Left forelimb (tissue), 1 donor: ENCODE measurements around the gene TMEM121B.

ENCODE experiments used
- DNase-seq: peaks from one replicate; pipeline ENCODE4 v3.0.0-alpha.2; 2018; ENCODE audit warnings: low spot score

Gene TMEM121B

DNA sequence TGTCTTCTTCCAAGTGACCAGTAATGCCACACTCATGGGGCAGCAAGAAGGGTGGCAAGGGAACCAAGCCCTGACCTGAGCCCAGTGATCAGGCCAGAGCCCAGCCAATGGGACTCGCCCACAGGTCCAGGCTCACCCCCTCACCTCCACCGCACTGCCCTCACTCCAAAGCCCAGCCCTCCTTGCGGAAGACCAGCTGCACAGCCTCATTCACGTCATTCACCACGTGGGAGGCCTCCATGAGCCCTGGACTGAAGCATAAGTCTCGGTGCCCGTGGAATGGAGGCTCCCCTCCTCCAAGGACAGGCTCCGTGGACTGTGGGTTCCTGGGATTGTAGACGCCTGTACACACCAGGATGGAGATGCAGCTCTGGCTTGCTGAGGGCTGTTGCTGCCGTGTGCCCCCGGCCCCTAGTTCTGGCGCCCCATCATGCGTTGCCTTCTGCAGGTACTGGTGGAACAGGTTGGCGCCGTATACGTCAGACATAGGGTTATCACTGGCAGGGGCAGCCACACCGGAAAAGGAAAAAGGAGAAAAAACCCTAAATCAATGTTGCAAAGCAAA is 16.8 kb upstream of the TMEM121B start:
- no peak for DNase-seq

DNA sequence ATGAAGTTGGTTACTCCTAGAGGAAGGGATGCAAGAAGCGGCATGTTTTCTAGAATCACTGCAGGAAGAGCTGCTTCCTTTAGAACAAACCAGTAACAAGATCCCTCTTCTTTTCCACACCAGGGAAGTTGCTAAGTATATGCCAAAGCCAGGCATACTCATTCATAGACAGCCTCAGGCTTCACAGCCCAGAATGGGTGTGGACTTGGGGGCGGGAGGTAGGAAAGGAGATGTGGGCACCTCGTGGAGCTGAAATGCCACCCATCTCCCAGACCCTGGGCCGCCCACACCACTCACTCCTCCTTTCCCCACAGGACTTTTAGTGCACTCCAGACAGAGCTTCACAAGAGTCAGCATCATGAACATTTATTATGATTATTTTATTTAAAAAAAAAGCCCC is 16.0 kb upstream of the TMEM121B start:
- DNase-seq: no peak

DNA sequence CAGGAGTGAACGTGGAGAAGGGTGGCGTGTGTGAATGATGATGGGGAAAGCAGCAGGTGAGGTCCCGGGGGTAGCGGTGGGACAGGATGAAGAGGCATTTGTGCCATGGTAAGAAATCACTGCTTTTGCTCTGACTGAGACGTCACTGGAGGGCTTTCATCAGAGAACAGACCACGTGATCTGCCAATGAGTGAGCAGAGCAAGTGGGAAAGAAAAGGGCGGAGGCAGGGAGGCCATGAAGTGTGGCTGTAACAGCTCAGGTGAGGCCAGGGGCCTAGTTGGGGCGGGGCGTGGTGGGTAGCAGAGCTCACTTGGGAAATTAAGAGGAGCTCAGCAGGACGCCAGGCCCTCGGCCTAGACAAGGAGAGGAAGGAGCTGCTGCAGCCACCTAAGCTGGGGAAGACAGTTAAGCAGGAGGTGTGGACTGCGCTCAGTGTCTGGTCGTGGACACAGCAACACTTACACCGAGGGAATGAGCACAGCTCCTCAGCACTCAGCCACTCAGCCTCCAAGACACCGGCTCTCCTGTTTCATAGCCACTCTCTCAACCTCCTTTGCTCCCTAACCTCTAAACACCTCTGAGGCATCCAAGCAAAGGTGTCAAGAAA is 14.1 kb upstream of the TMEM121B start:
- no peak for DNase-seq

DNA sequence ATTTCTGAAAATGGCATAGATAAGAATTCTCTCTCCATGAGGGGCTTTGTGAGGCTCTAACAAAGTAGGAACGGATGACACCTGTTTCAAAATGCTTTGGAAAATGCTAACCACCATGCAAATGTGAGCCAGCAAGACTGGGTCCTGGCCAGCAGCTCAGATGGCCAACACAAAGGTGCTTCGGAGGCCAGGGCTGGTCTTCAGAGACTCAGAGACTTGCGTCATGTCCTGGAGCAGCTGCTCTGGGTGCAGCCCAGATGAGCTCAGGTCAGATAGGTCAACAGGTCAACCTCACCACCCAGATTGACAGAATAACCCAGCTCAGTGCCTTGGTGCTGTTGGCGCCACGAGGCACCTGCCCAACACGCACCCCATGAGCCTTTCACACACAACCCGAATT is 12.0 kb upstream of the TMEM121B start:
- no peak for DNase-seq

DNA sequence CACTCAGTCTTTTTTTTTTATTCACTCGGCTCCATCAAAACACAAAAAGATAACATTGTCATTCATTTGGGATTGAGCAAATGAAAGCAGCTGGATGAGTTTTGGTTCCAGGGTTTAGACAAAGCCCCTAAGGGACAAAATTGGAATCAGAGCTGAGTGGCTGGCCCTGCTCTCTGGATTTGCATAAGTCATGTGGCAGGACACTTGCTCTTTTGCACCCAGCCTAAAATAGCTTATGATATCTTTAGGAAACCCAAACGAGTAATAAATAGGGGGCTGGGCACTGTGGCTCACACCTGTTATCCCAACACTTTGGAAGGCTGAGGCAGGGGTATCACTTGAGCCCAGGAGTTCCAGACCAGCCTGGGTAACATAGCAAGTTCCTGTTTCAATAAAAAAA is 11.0 kb upstream of the TMEM121B start:
- DNase-seq: no peak

DNA sequence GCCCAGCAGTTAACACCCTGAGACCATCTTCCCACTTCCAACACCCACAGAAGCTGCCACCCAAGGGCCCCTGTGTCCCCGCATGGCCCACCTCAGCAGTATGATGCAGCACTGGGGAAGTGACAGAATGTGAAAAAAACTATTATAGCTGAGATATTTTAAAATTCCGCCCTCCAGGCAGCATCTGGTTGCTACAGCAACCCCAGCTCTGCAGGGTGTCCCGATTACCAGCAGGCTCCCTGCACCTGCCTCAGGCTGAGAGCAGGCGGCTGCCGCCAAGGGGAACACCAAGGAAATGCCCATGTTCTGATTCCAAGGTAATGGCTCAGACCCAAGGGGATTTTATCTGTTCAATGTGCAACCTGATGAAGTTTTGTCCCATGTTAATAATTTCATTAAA is 10.5 kb upstream of the TMEM121B start:
- DNase-seq: no peak

DNA sequence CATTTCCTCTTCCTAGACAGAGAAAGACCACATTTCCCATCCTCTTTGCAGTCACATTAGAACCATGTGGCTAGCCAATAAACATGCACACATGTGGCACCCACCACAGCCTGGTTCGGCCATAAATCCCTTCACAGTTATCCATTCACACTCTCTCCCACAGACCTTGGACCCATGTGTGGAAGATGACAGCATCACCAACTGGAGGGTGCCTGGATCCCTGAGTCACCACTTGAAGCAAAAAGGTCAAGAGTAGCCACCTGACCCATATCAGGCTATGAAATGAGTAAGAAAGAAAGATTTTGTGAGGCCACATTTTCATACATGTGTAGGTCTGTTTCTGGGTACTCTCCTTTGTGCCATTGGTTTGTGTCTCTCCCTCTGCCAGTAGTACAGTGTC is 9.0 kb upstream of the TMEM121B start:
- no peak for DNase-seq

DNA sequence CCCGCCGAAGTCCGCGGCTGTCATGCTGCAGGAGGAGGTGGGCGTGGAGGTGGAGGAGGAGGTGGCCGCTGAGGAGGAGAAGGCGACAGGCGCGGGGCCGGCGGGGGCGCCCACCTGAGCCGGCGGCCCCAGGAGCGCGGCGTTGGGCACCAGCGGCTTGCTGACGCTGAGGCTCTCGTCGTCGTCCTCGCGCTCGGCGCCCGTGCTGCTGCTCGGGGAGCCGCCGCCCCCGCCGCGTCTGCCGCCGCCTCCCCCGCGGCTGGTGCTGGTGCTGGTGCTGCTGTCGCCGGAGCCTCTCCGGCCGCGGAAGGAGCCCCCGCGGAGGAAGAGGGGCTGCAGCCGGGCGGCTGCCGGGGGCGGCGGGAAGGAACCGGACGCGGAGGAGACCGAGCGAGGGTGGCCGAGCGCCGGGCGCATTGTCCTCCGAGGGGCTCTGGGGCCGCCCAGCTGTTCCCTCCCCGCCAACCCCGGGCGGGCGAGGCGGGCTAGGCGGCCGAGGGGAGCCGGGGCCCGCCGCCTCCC is 388 bp downstream of the TMEM121B start:
- DNase-seq: no peak

DNA sequence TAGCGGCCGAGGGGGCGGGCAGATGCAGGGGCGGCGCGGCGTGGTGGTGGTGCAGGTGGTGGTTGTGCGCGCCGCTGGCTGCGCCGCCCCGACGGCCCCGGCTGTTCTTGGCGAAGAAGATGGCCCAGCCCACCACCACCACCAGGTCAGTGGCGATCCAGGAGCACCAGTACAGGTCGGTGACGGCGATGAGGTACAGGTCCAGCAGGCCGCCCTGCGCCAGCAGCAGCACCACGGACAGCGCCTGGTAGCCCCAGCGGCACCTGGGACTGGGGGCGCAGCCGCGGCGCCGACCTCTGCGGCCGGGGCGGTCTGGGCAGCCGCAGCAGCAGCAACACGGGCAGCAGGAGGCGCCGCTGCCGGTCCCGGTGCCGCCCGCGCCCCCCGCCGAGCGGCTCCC is 879 bp downstream of the TMEM121B start:
- peak; percentile 81 for DNase-seq

DNA sequence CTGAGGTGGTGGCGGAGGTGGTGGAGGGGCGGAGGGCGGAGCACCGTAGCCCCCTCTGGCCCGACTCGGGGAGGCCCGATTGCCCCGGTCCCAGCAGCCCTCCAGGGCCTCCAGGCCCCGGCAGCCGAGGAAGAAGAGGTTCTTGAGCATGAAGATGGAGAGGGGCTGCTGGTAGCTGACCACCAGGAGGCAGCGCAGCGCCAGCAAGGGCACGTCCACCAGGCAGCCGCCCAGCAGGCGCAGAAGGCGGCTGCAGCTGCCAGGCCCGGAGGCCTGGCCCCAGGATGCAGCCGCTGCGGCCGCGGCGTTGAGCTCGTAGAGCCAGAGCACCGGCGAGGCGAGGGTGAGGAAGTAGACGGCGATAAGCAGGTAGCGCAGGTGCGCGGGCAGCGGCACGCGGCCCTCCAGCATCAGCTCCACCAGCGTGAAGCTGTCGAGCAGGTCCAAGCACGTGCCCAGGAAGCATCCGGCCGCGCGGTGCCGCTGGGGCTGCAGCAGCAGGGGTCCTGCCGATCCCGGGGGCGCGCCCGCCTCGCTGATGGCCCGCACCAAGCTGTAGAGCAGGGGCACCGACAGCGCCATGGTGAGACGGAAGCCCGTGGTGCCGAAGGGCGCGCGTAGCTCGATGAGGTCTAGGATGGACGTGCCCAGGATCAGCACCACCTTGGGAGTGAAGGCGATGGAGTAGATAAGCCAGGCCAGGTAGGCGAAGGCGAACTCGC is 1.5 kb downstream of the TMEM121B start:
- DNase-seq: no peak

DNA sequence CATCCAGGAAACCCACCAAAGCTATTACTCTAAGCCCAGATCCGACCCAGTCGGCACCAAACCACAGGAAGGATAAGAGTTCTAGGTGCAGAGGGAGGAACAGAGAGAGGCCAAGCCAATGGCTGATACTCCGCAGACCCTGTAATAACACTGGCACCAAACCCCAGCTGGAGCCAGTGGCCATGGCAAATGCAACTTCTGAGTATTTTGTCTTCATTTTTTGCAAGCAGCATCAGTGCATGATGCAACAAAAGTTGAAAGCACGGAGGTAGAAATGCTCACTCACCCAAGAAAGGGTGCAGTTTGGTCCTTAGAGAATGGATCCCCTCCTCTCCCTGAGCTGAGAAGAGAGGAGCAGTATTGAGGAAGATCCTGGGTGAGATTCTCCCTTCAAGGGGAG is 2.8 kb downstream of the TMEM121B start:
- no peak for DNase-seq

DNA sequence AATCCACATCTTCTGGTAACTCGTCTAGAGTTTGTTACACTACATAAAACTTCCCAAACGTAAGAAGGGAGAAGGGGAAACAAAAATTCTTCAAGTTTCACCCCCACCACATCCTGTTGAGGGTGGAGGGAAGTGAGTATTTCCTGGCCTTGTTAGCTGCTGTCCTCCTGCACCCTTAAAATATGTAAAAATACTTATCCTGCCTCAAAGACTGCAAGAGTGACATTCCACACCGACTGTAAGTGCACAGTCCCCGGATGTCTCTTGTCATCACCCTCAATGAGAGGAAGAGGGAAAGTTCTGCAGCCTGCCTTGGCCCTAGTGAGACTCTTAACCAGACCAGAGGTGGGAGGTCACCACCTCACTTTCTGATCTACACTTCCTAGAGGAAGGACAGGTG is 3.3 kb downstream of the TMEM121B start:
- DNase-seq: no peak

DNA sequence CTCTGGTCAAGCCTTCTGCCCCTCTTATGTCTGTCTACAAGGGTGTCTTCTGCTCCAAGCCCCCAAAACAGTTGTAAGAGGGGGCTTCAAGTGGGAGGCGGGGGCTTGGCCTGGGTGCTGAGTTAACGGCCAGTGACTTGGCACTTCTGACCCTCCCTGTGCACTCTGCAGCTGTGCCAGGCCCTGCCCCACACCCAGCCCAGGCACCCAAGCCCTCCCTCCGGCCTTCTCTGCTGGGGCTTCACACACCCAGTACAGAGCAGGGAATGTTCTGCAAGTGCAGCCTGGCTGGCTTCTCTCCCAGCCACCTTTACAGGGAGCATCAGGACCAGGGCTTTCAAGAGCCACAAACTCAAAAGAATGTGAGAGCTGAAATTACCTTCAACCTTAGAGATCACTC is 3.8 kb downstream of the TMEM121B start:
- DNase-seq: no peak

DNA sequence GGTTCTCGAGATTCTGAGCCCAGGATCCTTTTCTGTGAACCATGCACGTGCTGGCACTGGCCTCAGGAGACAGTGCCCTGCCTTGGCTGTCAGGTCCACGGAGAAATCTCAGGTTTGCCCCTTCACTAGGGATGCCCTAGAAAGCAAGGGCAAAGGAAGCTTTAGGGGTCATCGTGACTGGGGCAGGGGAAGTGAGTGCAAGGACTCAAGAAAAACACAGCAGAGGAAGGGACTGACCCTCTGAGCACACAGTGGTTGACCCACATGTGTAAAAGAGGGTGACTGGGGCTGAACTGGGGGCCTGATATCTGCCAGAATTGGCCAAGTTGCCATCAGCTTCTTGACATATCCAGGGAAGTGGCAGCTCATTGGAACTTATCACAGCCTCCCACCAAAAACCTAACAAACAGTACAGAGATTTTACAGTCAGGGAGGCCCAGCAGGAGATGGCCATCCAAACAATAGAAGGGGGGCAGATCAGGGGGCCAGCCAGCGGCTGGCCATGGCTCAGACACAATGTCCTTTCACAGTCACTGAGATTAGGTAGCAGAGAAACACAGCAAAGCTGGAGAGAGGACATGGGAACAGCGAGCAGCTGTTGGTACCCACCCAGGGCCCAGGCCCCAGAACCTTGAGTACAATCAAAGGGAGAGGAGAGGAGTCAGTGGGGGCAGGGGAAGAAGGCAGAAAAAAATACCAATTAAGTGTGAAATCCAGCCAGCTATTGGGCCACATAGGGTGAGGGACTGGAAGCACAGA is 4.4 kb downstream of the TMEM121B start:
- DNase-seq: no peak

DNA sequence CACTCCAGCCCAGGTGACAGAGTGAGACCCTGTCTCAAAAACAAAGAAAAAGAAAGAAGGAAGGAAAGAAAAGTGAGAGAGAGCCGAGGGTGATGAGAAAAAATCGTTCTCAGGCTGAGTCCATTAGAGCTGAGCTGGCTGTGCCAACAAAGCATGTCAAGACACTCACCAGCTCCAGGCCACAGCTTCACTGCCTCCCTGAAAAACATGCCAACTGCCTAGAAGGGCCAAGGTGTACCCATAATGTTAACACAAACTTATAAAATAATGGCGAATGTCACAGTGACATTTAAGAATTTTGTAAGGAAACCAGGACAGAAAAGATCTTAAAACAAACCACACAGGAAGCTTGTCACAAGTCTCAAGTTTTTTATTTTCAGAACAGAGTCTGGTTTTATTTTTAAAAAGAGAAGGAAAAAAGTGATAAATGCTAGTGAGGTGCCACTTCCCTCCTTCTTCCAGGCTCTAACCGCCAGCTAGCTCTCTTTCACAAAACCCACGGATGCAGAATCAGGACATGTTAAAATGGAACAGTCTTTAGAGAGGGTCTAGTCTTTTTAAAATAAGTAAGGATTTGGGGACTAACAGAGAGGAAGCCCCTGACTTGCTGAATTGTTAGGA is 5.1 kb downstream of the TMEM121B start:
- DNase-seq: no peak

DNA sequence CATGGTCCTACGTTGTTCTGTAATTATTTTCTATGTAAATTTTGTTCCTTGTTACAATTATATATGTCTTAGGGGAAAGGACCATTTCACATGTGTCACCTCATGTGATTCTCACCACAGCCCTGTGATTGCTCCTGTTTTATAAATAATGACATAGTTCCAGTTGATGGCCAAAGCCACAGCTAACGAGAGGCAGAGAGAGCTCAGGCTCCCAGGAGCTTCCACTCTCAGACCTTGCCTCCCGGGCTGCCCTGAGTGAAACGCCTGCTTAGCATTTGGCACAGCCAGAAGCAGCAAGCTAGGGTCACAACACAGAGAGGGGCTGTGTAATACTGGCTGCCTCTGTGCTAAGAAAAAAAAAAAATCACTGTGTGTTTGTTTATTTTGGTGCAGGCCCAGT is 5.9 kb downstream of the TMEM121B start:
- no peak for DNase-seq

DNA sequence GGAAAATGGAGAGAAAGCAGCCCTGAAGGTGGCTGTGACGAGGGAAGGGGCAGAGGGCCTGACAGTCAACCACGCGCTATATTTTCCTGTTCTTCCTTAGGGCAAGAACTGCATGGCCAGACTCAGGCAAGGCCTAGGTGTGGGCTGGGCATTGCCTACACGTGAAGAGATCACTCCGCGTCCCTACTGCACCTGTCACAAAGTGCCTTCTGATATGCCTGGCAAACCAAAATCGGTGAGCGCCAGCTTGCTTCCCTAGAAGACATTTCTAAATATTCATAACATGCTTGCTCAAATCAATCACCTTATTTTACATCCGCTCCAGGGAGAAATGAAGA is 6.3 kb downstream of the TMEM121B start:
- no peak for DNase-seq

DNA sequence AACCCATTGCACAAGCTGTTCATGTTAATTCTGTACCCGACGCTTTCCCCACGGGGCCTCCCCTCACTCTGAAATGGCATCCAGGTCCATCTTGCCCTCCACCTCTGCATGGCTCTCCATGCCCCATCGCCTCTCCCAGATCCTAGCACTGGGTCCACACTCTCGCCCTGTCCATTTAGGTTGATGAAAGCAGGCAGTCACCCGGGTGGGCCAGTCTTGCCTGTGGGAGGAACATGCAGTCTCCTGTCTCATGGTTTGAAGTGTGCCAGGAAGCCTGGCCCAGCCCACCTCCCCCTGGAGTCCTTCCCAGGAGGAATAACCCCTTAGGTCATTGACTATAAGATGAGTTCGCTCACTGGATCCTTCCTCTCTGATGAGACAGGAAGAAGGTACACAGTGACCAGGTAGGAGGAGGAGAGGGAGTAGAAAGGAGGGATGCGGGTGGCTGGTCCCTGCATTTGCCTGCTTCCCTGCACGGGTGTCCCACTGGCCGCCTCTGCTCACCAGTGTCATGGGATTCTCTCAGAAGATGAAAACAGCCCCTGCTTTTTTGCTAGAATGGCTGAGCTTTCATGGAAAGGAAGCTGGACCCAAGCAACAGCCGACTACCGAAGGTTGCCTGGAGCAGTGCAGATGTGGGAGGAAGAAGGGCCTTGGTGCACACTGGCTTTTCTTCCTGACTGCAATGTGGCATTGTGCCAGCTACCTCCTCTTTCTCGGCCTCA is 6.8 kb downstream of the TMEM121B start:
- no peak for DNase-seq

DNA sequence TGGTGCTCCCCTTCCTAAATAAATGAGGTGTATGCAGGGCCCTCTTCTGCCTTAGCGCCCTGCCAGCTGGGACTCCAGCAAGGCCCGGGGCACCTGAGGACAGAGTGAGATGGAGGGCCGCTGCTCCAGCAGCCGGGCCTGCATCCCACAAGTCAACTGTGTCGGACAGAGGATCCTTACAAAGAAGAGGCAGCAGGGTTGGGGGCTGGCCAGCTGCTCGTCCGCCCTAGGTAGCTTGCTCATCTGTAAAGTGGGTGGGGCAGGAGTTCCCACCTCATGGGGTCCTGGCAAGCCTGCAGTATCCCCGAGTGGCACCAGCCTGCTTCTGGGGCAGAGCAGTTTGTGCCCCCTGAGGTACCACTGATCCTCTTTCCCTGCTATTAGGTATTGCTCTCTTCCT is 7.6 kb downstream of the TMEM121B start:
- DNase-seq: no peak

DNA sequence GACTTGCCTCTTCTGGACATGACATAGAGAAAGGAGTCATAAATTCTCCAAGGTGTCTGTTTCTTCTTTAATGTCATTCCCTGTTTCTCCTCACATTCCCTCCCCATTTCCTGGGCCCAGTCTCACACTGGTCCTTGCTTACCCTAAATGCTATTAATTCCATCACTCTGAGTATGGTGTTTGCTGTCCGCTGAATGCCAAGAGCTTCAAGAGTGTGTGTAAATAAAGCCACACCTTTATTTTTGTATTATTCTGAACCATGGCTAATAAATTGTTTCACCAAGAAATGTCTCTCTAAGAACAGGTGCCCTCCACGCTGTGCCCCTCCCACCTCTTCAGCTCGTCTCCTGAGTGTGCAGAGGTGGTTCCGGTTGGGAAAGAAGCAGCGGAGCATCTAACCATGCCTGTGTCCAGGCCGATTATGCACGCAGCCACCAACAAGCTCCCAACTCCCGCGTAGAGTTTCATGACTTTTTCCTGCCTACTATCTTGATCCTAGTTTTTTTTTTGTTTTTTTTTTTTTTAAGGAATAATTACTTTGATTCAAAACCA is 8.6 kb downstream of the TMEM121B start:
- no peak for DNase-seq

DNA sequence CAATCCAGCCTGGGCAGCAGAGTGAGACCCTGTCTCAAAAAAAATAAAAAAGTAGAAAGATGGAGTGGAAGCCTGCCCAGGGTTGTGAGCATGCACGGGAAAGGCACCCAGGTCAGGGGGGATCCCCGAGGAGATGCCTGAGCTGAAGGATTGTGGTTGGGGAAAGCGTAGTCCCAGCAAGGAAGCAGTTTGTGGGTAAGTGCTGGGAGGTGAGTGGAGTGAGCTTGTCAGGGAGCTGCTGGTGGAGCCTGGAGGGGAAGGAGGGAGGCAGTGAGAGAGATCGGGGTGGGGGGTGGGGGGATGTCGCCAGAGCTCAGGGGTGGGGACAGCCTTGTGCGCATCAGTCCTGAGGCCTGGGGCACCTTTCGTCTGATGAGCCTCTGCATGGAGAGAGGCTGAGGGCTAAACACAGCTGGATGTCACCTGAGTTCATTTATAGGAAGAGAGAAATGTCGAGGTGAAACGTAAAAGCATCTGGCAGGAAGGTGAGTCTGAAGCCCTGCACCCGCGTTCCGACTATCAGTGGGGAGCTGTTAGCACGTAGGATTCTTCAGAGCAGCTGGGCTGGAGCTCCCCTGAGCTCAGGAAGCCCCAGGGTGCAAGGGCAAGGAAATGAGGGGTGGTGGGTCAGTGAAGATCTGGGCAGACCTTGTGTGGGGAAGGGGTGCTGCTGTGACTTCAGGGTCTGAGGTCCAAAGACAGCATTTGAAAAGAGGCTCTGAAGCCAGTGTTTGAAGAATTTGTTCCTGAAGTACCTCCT is 10.2 kb downstream of the TMEM121B start:
- no peak for DNase-seq
